Stimulated activated naive CD8-positive, alpha-beta T cell treated with anti-CD3 and anti-CD28 coated beads, Interleukin-15, Interleukin-2, amounts not matched to agents 100 ng/mL and 50 ng/mL, for 24 hours (primary cell): Measurements from ENCODE around the gene ZNF283.
"Not testable (repeated sequence)": the region's sequence is repeated elsewhere in the genome, so short reads cannot be mapped to it uniquely, and the experiment has no call there.

Experiments used
- H3K27ac Mint-ChIP-seq: one replicate; pipeline ENCODE4 v1.8.0; 2021; ENCODE audit warnings: mild to moderate bottlenecking, mixed read lengths
- H3K27me3 Mint-ChIP-seq: one replicate; pipeline ENCODE4 v1.8.0; 2021; ENCODE audit warnings: mixed read lengths
- H3K36me3 Mint-ChIP-seq: one replicate; pipeline ENCODE4 v1.8.0; 2021; ENCODE audit warnings: low read depth, mixed read lengths
- H3K4me1 Mint-ChIP-seq: one replicate; pipeline ENCODE4 v1.8.0; 2021; ENCODE audit warnings: low read depth, mixed read lengths
- H3K4me3 Mint-ChIP-seq: one replicate; pipeline ENCODE4 v1.8.0; 2021; ENCODE audit warnings: mild to moderate bottlenecking, mixed read lengths
- H3K9me3 Mint-ChIP-seq: one replicate; pipeline ENCODE4 v1.8.0; 2021; ENCODE audit warnings: mixed read lengths

ZNF283 gene

GRCh38 chr19:43790587-43790986 is 36.5 kb upstream of the ZNF283 start:
- peaks cover 1% of the 10 kb centered on the region for H3K4me1 Mint-ChIP-seq
- H3K27ac Mint-ChIP-seq: no peak overlapping the region
- peaks cover 8% of the 10 kb centered on the region for H3K27me3 Mint-ChIP-seq
- H3K9me3 Mint-ChIP-seq: no peaks in the 10 kb centered on the region
- no peak overlapping the region for H3K4me3 Mint-ChIP-seq
- no peaks in the 10 kb centered on the region for H3K36me3 Mint-ChIP-seq

GRCh38 chr19:43797118-43797517 is 30.0 kb upstream of the ZNF283 start:
- Mint-ChIP-seq H3K4me3 (no peak overlapping the region), H3K36me3 (no peaks in the 10 kb centered on the region), H3K9me3 (no peaks in the 10 kb centered on the region), H3K4me1 (peaks cover 13% of the 10 kb centered on the region), H3K27me3 (peaks cover 17% of the 10 kb centered on the region), H3K27ac (no peak overlapping the region)

GRCh38 chr19:43797556-43797955 is 29.6 kb upstream of the ZNF283 start:
- Mint-ChIP-seq H3K4me1 (peaks cover 13% of the 10 kb centered on the region), H3K27me3 (peaks cover 17% of the 10 kb centered on the region), H3K36me3 (no peaks in the 10 kb centered on the region), H3K9me3 (no peaks in the 10 kb centered on the region), H3K27ac (no peak overlapping the region), H3K4me3 (no peak overlapping the region)

- peak overlapping the region; percentile 27 for H3K27ac Mint-ChIP-seq
Observed at GRCh38 chr19:43798026-43798545, 29.0 kb upstream of the ZNF283 start.

GRCh38 chr19:43798546-43799409 is 28.3 kb upstream of the ZNF283 start:
- H3K27ac Mint-ChIP-seq: peak overlapping the region; percentile 27
- peak overlapping the region; percentile 78 for H3K4me3 Mint-ChIP-seq
- no peaks in the 10 kb centered on the region for H3K36me3 Mint-ChIP-seq
- H3K27me3 Mint-ChIP-seq: peaks cover 10% of the 10 kb centered on the region
- peaks cover 13% of the 10 kb centered on the region for H3K4me1 Mint-ChIP-seq
- H3K9me3 Mint-ChIP-seq: no peaks in the 10 kb centered on the region

More at GRCh38 chr19:43798026-43798545, 29.0 kb upstream of the ZNF283 start:
- Mint-ChIP-seq H3K9me3 (no peaks in the 10 kb centered on the region), H3K27me3 (peaks cover 17% of the 10 kb centered on the region), H3K4me1 (peaks cover 13% of the 10 kb centered on the region), H3K4me3 (peak overlapping the region; percentile 78), H3K36me3 (no peaks in the 10 kb centered on the region)

- Mint-ChIP-seq H3K4me1 (peaks cover 13% of the 10 kb centered on the region), H3K27ac (no peak overlapping the region), H3K4me3 (no peak overlapping the region), H3K9me3 (no peaks in the 10 kb centered on the region), H3K27me3 (peaks cover 9% of the 10 kb centered on the region), H3K36me3 (no peaks in the 10 kb centered on the region)
Observed at GRCh38 chr19:43799502-43800142, 27.5 kb upstream of the ZNF283 start.

- Mint-ChIP-seq H3K36me3 (no peaks in the 10 kb centered on the region), H3K27ac (no peak within 1 kb of the TSS), H3K27me3 (peaks cover 9% of the 10 kb centered on the region), H3K9me3 (no peaks in the 10 kb centered on the region), H3K4me3 (no peak within 1 kb of the TSS), H3K4me1 (peaks cover 10% of the 10 kb centered on the region)
Observed at GRCh38 chr19:43802216-43802951, 24.7 kb upstream of the ZNF283 start, which contains the start of gene LYPD5. TSS of gene LYPD5 (minus strand) at chr19:43802447. CDS start at chr19:43802380, 67 bp downstream.

GRCh38 chr19:43804432-43804831 is 22.7 kb upstream of the ZNF283 start:
- Mint-ChIP-seq H3K36me3 (no peaks in the 10 kb centered on the region), H3K27me3 (peaks cover 15% of the 10 kb centered on the region), H3K4me1 (no peaks in the 10 kb centered on the region), H3K4me3 (no peak overlapping the region), H3K9me3 (no peaks in the 10 kb centered on the region), H3K27ac (no peak overlapping the region)

GRCh38 chr19:43806401-43806800 is 20.7 kb upstream of the ZNF283 start:
- H3K4me1 Mint-ChIP-seq, H3K36me3 Mint-ChIP-seq, H3K27ac Mint-ChIP-seq, H3K4me3 Mint-ChIP-seq, H3K9me3 Mint-ChIP-seq: not testable (repeated sequence)
- H3K27me3 Mint-ChIP-seq: peaks cover 19% of the 10 kb centered on the region

- H3K36me3 Mint-ChIP-seq: no peaks in the 10 kb centered on the region
- H3K4me3 Mint-ChIP-seq: no peak overlapping the region
- H3K9me3 Mint-ChIP-seq: no peaks in the 10 kb centered on the region
- H3K27ac Mint-ChIP-seq: no peak overlapping the region
- peaks cover 19% of the 10 kb centered on the region for H3K27me3 Mint-ChIP-seq
- H3K4me1 Mint-ChIP-seq: no peaks in the 10 kb centered on the region
Observed at GRCh38 chr19:43806848-43807247, 20.3 kb upstream of the ZNF283 start.

GRCh38 chr19:43807651-43808050 is 19.5 kb upstream of the ZNF283 start:
- no peaks in the 10 kb centered on the region for H3K4me1 Mint-ChIP-seq
- H3K4me3 Mint-ChIP-seq: no peak overlapping the region
- H3K27ac Mint-ChIP-seq: no peak overlapping the region
- H3K36me3 Mint-ChIP-seq: no peaks in the 10 kb centered on the region
- no peaks in the 10 kb centered on the region for H3K9me3 Mint-ChIP-seq
- H3K27me3 Mint-ChIP-seq: peaks cover 19% of the 10 kb centered on the region

- H3K4me1 Mint-ChIP-seq: no peaks in the 10 kb centered on the region
- H3K36me3 Mint-ChIP-seq: no peaks in the 10 kb centered on the region
- no peak overlapping the region for H3K27ac Mint-ChIP-seq
- H3K27me3 Mint-ChIP-seq: peaks cover 23% of the 10 kb centered on the region
- no peak overlapping the region for H3K4me3 Mint-ChIP-seq
- no peaks in the 10 kb centered on the region for H3K9me3 Mint-ChIP-seq
Observed at GRCh38 chr19:43809762-43810696, 17.1 kb upstream of the ZNF283 start.

GRCh38 chr19:43811837-43812236 is 15.3 kb upstream of the ZNF283 start:
- Mint-ChIP-seq H3K4me3 (no peak overlapping the region), H3K4me1 (no peaks in the 10 kb centered on the region), H3K9me3 (no peaks in the 10 kb centered on the region), H3K27me3 (peaks cover 25% of the 10 kb centered on the region), H3K27ac (no peak overlapping the region), H3K36me3 (no peaks in the 10 kb centered on the region)

- no peak overlapping the region for H3K27ac Mint-ChIP-seq
- no peaks in the 10 kb centered on the region for H3K9me3 Mint-ChIP-seq
- no peak overlapping the region for H3K4me3 Mint-ChIP-seq
- no peaks in the 10 kb centered on the region for H3K4me1 Mint-ChIP-seq
- H3K27me3 Mint-ChIP-seq: peaks cover 22% of the 10 kb centered on the region
- H3K36me3 Mint-ChIP-seq: no peaks in the 10 kb centered on the region
Observed at GRCh38 chr19:43812259-43812658, 14.9 kb upstream of the ZNF283 start.
